MCF 10A (cell line): ENCODE measurements around the gene VMA21. TPM values are rescaled to one million over a fixed set of nuclear protein-coding genes. Genes with fewer than 3 reads are reported as not detected.

Source experiments
- BruUV-seq: library from RNA; stranded (reverse); fragments of 400-500 nt; replicated peaks from 2 replicates; lab custom pipeline; 2021; lab: Mats Ljungman, UMichigan
- CTCF ChIA-PET: fragments of 300-600 bp; sonication (Branson Sonifier 250); formaldehyde crosslinking; extraction: SDS; loops from one replicate; lab custom pipeline; 2021; ENCODE audit warnings: antibody characterized with exemption, inconsistent platforms; lab: Yijun Ruan, JAX
- POLR2A ChIA-PET: fragments of 300-600, 350-650 bp; sonication (Branson Sonifier 250); formaldehyde crosslinking; extraction: SDS; loops from one replicate; lab custom pipeline; 2020; ENCODE audit warnings: antibody characterized with exemption, inconsistent platforms; lab: Yijun Ruan, JAX
- DNase-seq: peaks from one replicate; pipeline ENCODE4 v3.0.0-alpha.2; 2018; ENCODE audit not compliant: unreplicated experiment
- H3K27ac Mint-ChIP-seq: one replicate; pipeline ENCODE4 v1.8.0; 2022; ENCODE audit warnings: mild to moderate bottlenecking, low read depth, mixed read lengths; ENCODE audit not compliant: unreplicated experiment
- H3K27me3 Mint-ChIP-seq: one replicate; pipeline ENCODE4 v1.8.0; 2022; ENCODE audit warnings: mixed read lengths; ENCODE audit not compliant: insufficient read depth, unreplicated experiment
- H3K36me3 Mint-ChIP-seq: one replicate; pipeline ENCODE4 v1.8.0; 2022; ENCODE audit warnings: mild to moderate bottlenecking, moderate library complexity, mixed read lengths; ENCODE audit not compliant: insufficient read depth, unreplicated experiment
- H3K4me1 Mint-ChIP-seq: one replicate; pipeline ENCODE4 v1.8.0; 2022; ENCODE audit warnings: mixed read lengths; ENCODE audit not compliant: insufficient read depth, unreplicated experiment
- H3K4me3 Mint-ChIP-seq: one replicate; pipeline ENCODE4 v1.8.0; 2022; ENCODE audit warnings: mild to moderate bottlenecking, moderate library complexity, mixed read lengths; ENCODE audit not compliant: unreplicated experiment
- H3K9me3 Mint-ChIP-seq: one replicate; pipeline ENCODE4 v1.8.0; 2022; ENCODE audit warnings: mixed read lengths; ENCODE audit not compliant: unreplicated experiment
- CTCF ChIP-seq: fragments of 200-600 bp; IDR thresholded peaks from one replicate; pipeline ENCODE4 v1.8.0; 2022; ENCODE audit warnings: antibody characterized with exemption, mild to moderate bottlenecking; ENCODE audit not compliant: unreplicated experiment
- intact Hi-C: fragments of 100-400 bp; cut with micrococcal nuclease; formaldehyde crosslinking; loops from 2 replicates; pipeline ENCODE4 v1.14.1; 2022
- total RNA-seq: library from RNA; stranded (reverse); gene quantifications from 2 replicates; pipeline ENCODE4 v1.2.3, GENCODE V29; 2022

Gene VMA21
- total RNA-seq, 1 experiment from 2014 or later, result 46.0 TPM

- Mint-ChIP-seq H3K27me3 (no peaks in the 10 kb centered on the region), H3K36me3 (no peaks in the 10 kb centered on the region), H3K4me1 (peaks cover 11% of the 10 kb centered on the region), H3K9me3 (no peaks in the 10 kb centered on the region), H3K4me3 (peak overlapping the region; percentile 78), H3K27ac (peak overlapping the region; percentile 95)
- CTCF ChIA-PET, result interaction anchor here (0.6 kb wide), 1 partner anchor 170 kb away, joined by 4 read pairs; no protein-coding TSS in a partner anchor
- POLR2A ChIA-PET, result interaction anchor here (0.6 to 2.3 kb wide), 11 partner anchors 12 to 235 kb away, joined by 3 to 9 read pairs (median 4); no protein-coding TSS in a partner anchor
- no peak for TF ChIP-seq CTCF
- intact Hi-C loops, result no loop called here
- no TSS peak for BruUV-seq
- DNase-seq, result no peak
Observed at GRCh38 chrX:151397741-151398070, 700 bp downstream of the VMA21 start.

GRCh38 chrX:151398346-151398745, 1.3 kb downstream of the VMA21 start:
- no peak for DNase-seq
- Mint-ChIP-seq H3K36me3 (peaks cover 5% of the 10 kb centered on the region), H3K27ac (no peak overlapping the region), H3K4me1 (peaks cover 11% of the 10 kb centered on the region), H3K9me3 (no peaks in the 10 kb centered on the region), H3K4me3 (peak overlapping the region; percentile 78), H3K27me3 (no peaks in the 10 kb centered on the region)
- ChIA-PET CTCF (no interaction called here), POLR2A (interaction anchor here (0.6 to 2.2 kb wide), 3 partner anchors 11 to 25 kb away, joined by 3 to 8 read pairs (median 4); no protein-coding TSS in a partner anchor)
- intact Hi-C loops, result no loop called here
- no TSS peak for BruUV-seq
- no peak for TF ChIP-seq CTCF

- TF ChIP-seq CTCF, result no peak
- no peak for DNase-seq
- no TSS peak for BruUV-seq
- intact Hi-C loops, result no loop called here
- Mint-ChIP-seq H3K9me3 (no peaks in the 10 kb centered on the region), H3K27ac (no peak overlapping the region), H3K36me3 (peaks cover 18% of the 10 kb centered on the region), H3K4me1 (peaks cover 11% of the 10 kb centered on the region), H3K4me3 (no peak overlapping the region), H3K27me3 (no peaks in the 10 kb centered on the region)
- ChIA-PET CTCF (interaction anchor here (0.8 kb wide), 1 partner anchor 252 kb away, joined by 3 read pairs; no protein-coding TSS in a partner anchor), POLR2A (interaction anchor here (0.6 kb wide), 1 partner anchor 1419 kb away, joined by 4 read pairs; no protein-coding TSS in a partner anchor)
Observed at GRCh38 chrX:151402719-151403390, 5.8 kb downstream of the VMA21 start.

- no peaks in the 10 kb centered on the region for H3K4me1 Mint-ChIP-seq
- BruUV-seq, result no TSS peak
- no peaks in the 10 kb centered on the region for H3K27me3 Mint-ChIP-seq
- intact Hi-C loops, result no loop called here
- no peak for TF ChIP-seq CTCF
- POLR2A ChIA-PET, result no interaction called here
- no peak overlapping the region for H3K27ac Mint-ChIP-seq
- DNase-seq, result no peak
- CTCF ChIA-PET, result interaction anchor here (0.7 to 0.8 kb wide), 2 partner anchors 12 to 217 kb away, joined by 3 read pairs; no protein-coding TSS in a partner anchor
- H3K4me3 Mint-ChIP-seq, result no peak overlapping the region
- H3K9me3 Mint-ChIP-seq, result peaks cover 7% of the 10 kb centered on the region
- no peaks in the 10 kb centered on the region for H3K36me3 Mint-ChIP-seq
Observed at GRCh38 chrX:151416579-151416978, 19.6 kb downstream of the VMA21 start.
